Stimulated activated CD4-positive, alpha-beta T cell treated with anti-CD3 and anti-CD28 coated beads, Interleukin-2, amount 100 ng/mL, for 48 hours (primary cell): ENCODE data around the gene ITGA4.

Experiments used
- DNase-seq, 2 donors: peaks; one replicate each; pipeline ENCODE4 v3.0.0-alpha.2; 2020

ITGA4 gene

DNA sequence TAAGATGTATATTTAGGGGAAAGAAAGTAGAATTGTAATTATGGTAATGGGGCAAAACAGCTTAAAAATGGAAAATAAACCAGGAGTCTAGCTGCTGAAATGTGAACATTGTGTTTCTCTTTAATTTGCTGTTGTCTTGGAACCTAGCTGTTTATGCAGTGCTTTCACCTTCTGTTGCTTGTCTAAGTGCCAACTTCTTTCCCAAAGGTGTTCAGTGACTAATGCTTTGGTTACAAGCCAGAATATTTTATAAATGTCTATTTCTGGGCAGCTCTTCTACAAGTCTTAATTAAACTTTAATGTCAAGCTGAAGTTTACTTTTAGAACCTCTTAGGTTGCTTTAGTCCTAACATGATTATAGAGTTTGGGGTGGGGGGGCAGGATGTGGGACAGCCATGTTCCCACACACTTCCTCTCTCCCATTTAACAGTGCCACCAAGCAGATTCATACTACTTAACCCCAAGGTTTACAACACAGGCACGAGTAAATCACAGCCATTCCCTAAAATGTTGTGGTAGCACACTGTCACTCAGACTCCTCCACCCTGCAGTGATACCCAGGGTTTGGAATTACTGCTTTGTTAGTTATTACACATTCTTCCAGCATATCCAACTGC is 60.6 kb downstream of the ITGA4 start:
- DNase-seq: no peak

DNA sequence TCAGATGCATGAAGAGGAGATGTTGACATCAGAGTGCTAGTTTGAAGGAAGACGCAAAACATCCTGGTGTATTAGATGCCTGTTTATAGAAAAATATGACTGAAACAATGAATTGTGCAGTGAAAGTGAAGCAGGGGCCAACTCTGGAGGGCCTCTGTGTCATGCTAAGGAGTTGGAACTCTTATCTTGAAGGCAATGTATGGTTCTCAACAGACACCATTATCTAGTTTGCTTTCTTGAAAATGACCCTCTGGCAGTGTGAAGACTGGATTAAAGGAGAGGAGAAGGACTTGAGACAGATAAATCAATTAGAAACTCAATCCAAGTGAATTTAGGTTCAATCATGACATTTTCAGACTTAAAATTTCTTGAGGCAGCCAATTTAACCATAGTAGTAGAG is 63.1 kb downstream of the ITGA4 start:
- DNase-seq: no peak

DNA sequence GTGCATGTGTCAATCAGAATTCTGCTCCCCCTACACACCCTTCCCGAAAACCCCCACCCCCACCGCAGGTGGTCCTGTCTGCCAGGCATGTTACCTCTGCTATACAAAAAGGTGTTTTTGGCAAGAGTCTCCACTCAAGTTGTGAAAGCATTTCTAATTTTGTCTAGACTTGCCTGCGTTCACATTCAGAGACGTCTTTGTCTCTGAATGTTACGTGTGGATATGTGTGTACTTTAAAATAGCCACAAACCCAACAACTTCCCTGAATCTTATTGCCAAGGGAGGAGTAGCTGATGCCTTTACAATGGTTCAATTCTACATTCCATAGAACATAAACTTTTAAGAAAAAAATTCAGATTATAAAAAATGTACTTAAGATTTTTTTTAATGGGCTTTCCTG is 66.6 kb downstream of the ITGA4 start:
- DNase-seq: no peak

DNA sequence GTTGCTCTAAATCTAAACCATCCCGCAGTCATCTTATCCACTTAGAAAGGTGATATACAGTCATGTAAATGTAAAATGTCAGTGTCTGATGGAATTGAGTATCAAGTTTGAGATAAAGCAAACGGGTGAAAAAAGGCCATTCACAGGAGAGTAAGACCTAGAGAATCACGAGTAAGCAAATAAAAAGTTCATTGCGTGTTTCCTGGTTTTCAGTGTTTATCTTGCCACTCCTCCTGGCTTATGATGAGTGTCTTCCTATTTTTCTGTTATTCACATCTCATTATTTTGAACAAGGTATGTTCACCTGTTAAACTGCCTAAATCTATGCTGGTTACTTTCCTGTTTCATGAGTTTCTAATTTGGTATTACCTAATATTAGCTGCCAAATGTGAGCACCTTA is 68.8 kb downstream of the ITGA4 start:
- DNase-seq: no peak

DNA sequence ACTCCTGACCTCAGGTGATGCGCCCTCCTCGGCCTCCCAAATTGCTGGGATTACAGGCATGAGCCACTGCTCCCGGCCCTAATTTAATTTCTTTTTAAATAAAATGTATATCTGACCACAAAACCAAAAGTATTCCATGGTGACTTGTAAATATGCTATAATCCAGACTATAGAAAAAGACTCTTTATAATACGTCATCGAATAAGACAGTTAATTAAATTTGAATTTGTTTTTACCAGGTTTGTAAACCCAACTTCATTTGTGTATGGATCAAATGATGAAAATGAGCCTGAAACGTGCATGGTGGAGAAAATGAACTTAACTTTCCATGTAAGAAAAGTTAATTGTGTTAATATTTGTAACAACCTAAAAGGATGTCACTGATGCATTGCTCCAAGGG is 69.9 kb downstream of the ITGA4 start:
- DNase-seq: no peak

DNA sequence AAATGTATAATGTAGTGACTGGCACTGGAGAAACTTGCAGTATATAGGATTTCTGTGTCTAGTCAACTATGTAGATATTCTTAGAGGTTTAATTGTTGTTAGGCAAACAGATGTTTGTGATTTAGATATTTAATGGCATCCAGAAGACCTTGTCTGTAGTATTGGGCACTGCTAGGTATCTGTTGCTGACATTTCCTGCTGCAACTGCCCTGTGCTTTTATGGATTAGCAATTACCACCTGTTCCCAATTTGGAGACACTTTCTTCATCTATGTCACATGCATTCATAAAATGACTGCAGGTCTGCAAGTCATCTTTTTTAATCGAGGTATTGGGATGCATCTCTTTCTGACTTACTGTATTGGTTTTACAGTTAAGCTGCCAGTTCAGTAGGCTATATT is 71.3 kb downstream of the ITGA4 start:
- DNase-seq: no peak

DNA sequence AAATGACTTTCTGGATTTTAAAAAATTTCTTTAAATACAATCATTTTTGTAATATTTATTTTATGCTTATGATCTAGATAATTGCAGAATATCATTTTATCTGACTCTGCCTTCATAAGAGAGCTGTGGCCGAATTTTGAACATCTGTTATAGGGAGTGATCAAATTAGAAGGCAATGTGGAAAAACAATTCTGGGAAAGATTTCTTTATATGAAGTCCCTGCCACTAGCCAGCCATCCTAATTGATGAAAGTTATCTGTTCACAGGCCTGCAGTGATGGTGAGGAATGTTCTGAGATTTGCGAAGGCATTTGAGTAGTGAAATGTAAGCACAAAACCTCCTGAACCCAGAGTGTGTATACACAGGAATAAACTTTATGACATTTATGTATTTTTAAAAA is 79.5 kb downstream of the ITGA4 start:
- no peak for DNase-seq

DNA sequence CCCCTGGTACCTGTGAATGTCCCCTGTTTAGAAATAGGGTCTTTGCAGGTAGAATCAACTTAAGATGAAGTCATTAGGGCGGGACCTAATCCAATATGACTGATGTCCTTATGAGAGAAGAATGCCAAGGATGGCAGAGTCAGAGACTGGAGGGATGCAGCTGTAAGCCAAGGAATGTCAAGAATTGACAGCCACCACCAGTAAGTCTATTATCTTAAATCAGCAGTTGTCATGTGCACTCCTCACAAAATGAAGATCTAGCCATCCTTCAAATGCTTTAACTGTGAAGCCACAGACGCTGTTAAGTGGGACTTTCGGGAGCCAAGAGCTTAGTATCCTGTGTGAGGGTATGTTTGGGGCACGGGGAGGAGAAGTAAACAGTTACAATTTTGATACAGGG is 83.2 kb downstream of the ITGA4 start:
- no peak for DNase-seq

DNA sequence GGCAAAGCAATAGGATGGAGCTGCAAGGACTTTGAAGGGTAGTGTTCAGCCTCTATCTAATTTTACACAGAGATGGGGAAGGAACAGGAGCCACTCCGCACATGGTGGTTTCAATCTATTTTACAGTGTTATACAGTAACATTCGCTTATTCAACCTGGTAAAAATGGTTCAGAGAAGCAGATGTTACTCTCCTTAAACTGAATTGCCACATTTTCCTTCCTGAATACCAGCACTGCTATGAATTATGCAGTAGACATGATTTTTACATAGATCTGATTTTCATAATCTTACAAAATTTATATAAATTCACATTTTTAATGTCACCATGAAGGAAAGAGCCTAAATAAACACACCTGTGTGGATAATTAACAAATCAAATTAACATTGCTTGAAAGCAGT is 85.0 kb downstream of the ITGA4 start:
- DNase-seq: no peak

DNA sequence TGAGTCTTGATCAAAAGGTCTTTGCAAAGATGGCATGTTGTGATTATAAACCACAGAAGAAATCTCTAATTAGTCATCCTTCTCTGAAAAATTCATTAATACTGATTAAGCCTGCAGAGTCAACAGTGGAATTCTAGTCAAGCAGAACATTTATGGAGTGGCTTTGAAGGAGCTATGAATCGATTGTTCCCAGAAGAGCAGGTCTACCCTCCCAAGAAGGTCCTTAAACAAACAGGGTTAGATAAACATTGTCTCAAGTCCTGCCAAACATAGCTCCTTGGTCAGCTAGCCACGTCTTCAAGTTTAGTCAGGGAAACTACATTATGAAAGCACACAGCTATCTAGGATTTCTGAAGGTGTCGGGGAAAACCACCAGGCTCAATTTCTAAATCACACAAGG is 88.9 kb downstream of the ITGA4 start:
- no peak for DNase-seq

DNA sequence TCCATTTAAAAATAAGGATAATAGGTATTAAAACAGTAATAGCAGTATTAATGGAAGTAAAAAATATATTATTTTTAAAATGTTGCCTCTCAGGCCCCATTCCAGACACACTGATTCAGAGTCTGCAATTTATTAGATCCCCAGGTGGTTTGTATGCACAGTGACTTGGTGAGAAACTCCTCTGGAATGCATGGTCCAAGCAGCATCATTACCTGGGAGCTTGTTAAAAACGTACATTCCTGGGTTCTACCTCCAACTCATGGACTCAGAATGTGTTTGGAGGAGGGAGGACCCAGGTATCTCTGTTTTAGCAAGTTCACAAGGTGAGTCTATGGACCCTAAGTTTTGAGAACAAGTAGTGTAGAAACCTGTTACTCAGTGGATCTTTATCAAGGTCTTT is 95.6 kb downstream of the ITGA4 start:
- no peak for DNase-seq

DNA sequence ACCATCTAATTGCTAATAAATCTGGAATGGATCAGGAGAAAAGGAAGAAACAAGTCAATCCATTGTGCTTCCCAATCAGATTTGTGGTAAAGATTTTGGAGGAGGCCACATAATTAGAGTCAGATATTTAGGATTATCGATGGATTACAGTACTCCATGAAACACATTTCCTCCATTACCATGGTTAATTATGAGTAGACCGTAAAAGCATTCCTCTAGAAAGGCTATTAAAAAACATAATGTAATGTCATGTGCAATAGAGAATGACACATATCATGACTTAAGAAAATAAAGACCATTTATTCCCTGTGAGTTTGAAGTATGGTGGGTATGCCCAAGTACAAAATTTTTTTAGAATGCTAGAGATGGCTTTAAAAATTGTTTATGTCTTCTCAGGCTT is 96.1 kb downstream of the ITGA4 start:
- no peak for DNase-seq

DNA sequence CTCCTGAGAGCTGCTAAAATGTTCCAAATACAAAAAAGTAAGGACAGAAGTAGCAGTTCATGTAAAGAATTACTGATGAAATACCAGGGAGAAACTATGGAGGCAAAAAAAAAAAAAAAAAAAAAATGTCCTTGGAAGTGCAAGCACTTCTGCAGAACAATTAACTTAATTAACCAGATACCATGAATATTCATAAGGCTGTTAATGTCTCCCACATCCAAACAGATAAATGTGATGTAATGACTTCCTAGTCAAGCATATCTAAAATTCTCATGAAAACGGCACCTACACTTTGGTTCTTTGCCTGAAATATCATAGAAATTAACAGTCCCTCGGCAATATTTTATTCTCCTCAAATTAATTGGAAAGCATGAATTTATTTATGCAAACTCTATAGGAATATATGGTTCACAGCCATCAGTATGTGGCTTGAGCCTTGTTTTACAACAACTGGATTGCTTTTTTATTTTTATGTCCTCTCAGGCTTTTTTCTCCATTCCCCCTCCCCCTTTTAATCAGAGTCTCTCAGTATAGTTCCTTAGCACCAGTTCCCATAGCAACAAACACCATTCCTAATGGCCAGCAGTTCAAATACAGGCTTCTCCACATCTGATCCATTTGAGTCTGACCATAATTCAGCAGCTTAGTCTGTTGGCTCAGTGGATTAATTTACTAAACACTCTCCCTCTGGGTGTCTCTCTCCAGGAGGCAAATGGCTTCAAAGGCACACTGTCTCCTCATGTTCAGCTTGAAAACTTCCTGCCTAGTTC is 97.1 kb downstream of the ITGA4 start:
- DNase-seq: no peak

DNA sequence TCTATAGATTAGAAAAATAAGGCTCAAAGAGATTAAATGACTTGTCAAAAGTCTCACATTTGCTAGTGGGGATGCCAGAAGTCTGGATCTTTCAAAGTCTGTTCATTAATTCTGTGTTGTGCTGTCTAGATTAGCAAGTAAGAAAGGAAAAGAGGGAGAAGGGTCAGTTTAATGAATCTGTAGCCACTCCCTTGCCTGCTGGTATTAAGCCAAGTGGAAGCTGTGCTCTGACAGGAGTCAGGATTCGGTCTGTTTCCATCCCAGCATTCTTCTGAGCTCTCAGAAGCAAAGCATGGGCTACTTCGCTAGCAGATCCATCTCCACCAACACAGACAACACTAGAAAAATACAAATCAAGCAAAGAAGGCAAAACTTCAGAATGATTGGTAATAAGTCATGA is 101.2 kb downstream of the ITGA4 start:
- no peak for DNase-seq

DNA sequence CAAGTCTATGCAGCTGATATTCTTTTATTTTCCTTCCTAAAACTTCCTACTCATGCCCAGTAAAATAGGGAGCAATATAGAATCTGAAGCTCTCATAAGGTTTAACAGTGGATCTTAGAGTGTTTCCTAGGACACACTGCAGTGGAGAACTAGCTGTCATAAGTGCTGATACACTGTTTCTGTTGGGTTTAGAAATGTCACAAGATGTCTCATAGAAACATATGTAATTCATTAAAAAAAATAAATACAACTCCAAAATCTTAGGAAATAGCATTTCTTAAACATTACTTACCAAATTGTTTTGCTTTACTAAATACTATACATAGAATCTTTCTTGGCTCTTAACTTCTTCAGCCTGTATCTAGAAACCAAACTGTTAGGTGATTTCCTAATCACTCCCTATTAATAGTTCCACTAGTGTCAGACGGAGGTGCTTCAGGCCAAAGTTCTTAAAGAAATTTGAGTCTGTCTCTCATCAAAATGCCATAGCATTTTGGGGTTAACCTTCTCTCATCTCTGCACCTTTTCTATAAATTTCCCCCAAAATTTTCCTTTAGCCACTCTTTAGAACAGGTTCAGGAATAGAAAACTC is 106.0 kb downstream of the ITGA4 start:
- DNase-seq: no peak

DNA sequence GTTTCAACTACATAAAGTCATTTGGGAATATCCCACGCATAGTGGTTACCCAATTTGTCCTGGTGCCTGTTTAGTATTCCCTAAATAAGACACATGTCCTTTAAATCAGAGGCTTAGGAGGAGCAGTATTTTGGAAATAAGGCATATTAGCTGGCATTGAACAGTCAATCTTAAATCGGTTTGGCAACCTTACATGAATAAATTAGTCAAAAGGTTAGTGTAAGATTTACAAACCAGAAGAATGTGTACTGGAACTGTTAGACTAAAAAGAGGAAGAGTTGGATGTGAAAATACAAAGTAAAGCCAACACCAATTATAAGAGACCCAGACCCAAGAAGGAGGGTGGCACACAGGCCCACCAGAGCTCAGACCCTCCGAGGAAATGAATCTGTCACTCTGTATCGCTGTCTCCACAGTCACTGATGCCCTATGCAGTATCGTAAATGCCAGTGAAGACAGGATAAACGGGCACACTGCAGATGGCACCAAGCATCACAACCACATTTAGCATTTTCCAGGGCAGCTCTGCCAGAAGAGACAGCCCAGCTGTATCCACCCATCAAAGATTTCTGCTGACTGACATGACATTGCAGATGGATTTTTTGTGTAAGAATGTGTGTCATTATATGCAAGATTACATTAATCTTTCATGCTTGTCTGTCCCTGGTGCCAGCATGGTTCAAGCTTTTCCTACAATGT is 109.3 kb downstream of the ITGA4 start:
- DNase-seq: no peak

DNA sequence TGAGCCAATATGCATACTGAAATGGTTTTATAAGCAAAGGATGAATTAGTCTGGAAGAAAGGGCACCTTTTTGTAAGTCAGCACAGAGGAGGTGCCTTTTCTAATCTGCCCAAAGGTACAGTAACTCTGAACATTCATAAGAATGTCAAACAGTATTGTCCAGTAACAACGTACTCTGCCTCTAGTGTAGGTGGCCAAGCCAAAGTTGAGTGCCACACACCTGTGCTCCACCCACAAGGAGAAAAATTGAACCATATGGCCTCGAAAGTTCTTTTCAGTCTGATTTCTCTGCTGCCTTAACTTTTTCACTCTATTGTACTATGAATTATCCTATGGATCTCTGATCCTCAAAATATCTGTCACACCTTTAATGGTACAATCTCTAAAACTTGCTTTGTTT is 112.9 kb downstream of the ITGA4 start:
- DNase-seq: no peak

DNA sequence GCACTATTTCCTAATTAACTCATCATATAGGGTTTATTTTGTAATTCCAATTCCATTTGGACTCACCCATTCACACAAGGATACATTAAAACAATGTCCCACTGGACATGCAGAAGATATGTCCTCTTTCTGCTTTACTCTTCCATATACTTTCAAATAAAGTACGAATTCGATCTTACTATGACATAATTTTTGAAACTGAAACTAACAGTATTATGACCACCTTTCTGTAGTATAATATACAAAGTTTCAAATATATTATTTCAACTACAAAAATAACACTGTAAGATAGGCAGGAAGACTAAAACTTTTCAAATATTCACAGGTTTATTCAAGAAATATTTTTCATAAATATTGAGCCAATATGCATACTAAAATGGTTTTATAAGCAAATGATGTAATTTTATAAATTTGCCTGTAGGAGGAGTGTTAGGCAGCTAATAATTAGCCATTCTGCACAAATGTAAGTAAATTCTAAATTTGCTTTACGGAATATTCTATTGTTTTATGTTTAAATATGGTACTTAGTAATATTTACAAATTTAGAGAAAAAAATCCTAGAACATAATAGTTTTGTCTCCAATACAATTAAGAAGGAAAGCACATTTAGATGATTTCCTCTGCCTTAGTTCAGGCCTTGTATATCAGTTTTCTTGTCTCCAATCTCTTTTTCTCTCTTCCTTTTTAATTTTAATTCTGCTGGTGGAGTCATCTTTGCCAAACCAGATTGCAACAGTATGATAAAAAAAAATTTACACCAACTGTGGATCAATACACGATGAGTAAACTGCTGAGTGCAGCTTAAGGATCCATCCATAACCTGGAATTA is 113.9 kb downstream of the ITGA4 start:
- DNase-seq: no peak

DNA sequence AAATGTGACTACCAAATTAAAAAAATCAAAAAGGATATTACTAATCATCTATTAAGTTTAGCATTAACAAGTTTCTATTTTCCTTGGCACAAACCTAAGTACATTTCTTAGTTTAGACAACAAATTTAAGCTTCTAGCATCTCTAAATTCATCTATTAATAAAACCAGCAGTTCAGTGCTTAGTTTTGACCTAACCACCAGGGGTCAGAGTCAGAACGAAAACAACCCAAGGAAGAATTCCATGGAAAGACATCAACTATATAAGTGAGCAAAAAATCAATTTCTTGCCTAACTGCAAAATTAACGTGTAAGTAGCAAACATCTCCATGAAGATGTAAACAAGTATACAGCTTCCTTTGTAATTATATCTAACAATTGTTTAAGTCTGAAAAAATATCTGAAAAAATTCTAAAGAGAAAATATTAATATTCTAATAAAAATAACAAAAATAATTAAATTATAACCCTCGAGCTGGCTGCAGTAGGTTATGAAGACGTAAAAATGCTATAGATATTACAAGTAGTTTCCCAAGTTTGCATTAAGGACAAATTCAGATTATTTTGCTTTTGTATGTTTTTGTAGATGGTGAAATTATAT is 116.1 kb downstream of the ITGA4 start:
- no peak for DNase-seq

DNA sequence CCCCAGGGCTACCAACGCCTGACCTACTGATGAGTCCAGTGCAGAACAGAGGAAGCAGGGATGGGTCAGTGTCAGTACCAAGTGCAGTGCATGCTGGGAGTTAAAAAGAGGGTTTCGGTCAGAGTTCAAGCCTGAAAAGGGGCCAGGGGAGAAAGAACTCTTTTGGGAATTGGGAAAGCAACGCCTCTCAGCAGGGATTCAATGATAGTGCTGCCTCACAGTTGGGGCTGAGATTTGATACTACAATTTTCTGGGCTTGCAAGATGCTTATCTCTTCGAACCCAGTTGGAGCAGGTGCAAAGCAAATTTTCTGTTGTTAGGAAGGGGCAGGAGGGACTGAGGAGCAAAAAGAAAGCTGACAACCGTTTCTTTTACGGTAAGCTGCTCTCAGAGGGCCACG is 117.1 kb downstream of the ITGA4 start:
- no peak for DNase-seq

DNA sequence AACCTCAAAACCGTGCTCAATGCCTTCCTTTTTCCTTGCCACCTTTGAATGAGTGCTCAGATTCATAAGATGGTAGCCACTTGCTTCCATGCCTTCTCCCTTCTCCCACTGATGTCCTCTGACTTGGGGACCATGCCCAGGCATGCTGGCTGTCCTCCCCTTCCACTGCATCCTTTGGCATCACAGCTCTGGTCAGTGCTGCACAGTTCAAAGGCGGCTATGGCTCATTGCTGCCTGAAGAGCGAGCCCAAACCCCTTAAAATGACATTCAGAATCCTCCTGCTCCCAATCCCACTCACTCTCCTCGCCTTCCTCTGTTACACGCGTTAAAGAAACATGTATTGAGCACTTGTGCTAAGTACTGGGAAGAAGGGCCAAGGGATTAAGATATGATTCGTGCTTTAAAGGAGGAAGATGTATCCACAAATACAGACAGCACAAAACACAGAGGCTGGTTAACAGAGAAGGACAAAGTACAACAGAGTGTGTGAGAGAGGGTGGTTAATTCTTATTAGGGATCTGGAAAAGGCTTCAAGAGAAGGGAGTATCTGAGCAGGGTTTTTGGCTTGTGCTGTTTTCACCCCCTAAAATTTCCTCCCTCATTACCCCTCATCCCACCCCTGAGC is 118.0 kb downstream of the ITGA4 start:
- no peak for DNase-seq

DNA sequence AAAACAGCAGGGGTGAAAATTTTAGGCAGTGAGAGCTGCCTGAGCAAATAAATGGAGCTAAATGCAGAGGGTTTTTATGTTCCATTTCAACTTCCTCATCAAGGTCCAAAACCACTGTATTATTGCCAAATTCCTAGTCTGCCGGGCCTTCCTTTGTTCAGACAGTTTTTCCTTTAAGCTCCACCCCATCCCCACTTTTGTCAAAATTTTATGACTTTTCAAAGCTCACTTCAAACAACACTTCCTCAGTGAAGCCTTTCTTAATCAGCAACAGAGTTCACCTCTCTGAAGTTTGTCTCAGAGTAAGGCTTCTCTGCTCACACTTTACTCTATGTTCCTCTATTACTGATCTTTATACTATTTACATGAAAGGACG is 118.5 kb downstream of the ITGA4 start:
- no peak for DNase-seq
